KMS-11 (cell line): ENCODE results near the gene CYSTM1.

Source experiments
- H2AFZ ChIP-seq: fragments of 200-600 bp; sonication (generic); 2 replicates; pipeline ENCODE4 v1.6.1; 2016; ENCODE audit warnings: antibody characterized with exemption, mixed run types, low read depth
- H3K27ac ChIP-seq: fragments of 200-600 bp; sonication (generic); 2 replicates; pipeline ENCODE4 v1.6.1; 2016; ENCODE audit warnings: mild to moderate bottlenecking, mixed run types
- H3K27me3 ChIP-seq: fragments of 200-600 bp; sonication (generic); 2 replicates; pipeline ENCODE4 v1.6.1; 2017; ENCODE audit warnings: mild to moderate bottlenecking, low read depth, mixed run types, moderate library complexity; ENCODE audit not compliant: insufficient read depth
- H3K36me3 ChIP-seq: fragments of 200-600 bp; sonication (generic); 2 replicates; pipeline ENCODE4 v1.6.1; 2017; ENCODE audit warnings: mild to moderate bottlenecking, mixed run types; ENCODE audit not compliant: insufficient read depth
- H3K4me1 ChIP-seq: fragments of 200-600 bp; sonication (generic); 2 replicates; pipeline ENCODE4 v1.6.1; 2016; ENCODE audit warnings: mild to moderate bottlenecking, low read depth, mixed run types; ENCODE audit not compliant: poor library complexity, severe bottlenecking
- H3K4me2 ChIP-seq: fragments of 200-600 bp; sonication (generic); 2 replicates; pipeline ENCODE4 v1.7.0; 2016; ENCODE audit warnings: mild to moderate bottlenecking, mixed run types
- H3K4me3 ChIP-seq: fragments of 200-600 bp; sonication (generic); IDR thresholded peaks from 2 replicates; pipeline ENCODE4 v1.6.1; 2017; ENCODE audit warnings: low read depth, low read length, mixed read lengths; ENCODE audit not compliant: insufficient read depth
- H3K79me2 ChIP-seq: fragments of 200-600 bp; sonication (generic); 2 replicates; pipeline ENCODE4 v1.6.1; 2016; ENCODE audit warnings: low read depth, mixed run types; ENCODE audit not compliant: insufficient read depth
- H3K9ac ChIP-seq: fragments of 200-600 bp; sonication (generic); 2 replicates; pipeline ENCODE4 v1.6.1; 2016; ENCODE audit warnings: mild to moderate bottlenecking, mixed run types
- H4K20me1 ChIP-seq: fragments of 200-600 bp; sonication (generic); 2 replicates; pipeline ENCODE4 v1.6.1; 2016; ENCODE audit warnings: mild to moderate bottlenecking, mixed run types; ENCODE audit not compliant: insufficient read depth
- TF ChIP-seq, protein P1 (sequence below): fragments of 200-600 bp; sonication (generic); conservative IDR thresholded peaks from 2 replicates; pipeline ENCODE4 v1.6.1; 2017; ENCODE audit warnings: low read depth, mild to moderate bottlenecking, antibody characterized with exemption, low read length, moderate library complexity, mixed read lengths

CYSTM1 gene

DNA sequence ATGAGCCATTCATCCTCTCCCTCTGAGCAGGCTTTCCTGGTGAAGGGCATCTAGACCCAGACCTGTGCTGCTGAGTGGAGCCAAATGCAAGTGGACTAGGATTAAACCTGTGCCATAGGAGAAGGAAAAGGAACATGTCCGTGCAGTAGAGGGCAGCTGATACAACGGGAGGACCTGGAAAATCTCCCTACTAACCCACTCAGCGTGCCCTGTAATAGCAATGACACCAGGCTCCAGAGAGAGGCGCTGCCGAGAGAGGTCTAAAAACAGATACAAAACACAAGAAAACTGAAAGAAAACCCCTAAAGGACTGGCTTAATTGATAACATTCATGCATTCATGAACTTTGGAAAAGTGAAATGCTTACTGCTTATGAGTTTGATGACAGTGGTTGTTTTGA, 67.1 kb downstream of the CYSTM1 start:
- no peak overlapping the region for H3K27ac ChIP-seq
- no peak overlapping the region for H3K9ac ChIP-seq
- TF ChIP-seq, protein P1, sequence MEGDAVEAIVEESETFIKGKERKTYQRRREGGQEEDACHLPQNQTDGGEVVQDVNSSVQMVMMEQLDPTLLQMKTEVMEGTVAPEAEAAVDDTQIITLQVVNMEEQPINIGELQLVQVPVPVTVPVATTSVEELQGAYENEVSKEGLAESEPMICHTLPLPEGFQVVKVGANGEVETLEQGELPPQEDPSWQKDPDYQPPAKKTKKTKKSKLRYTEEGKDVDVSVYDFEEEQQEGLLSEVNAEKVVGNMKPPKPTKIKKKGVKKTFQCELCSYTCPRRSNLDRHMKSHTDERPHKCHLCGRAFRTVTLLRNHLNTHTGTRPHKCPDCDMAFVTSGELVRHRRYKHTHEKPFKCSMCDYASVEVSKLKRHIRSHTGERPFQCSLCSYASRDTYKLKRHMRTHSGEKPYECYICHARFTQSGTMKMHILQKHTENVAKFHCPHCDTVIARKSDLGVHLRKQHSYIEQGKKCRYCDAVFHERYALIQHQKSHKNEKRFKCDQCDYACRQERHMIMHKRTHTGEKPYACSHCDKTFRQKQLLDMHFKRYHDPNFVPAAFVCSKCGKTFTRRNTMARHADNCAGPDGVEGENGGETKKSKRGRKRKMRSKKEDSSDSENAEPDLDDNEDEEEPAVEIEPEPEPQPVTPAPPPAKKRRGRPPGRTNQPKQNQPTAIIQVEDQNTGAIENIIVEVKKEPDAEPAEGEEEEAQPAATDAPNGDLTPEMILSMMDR: no peak
- no peaks in the 10 kb centered on the region for H3K36me3 ChIP-seq
- H3K27me3 ChIP-seq: no peaks in the 10 kb centered on the region
- no peaks in the 10 kb centered on the region for H4K20me1 ChIP-seq
- no peak overlapping the region for H3K4me3 ChIP-seq
- no peak overlapping the region for H2AFZ ChIP-seq
- no peak overlapping the region for H3K4me2 ChIP-seq
- no peaks in the 10 kb centered on the region for H3K79me2 ChIP-seq
- H3K4me1 ChIP-seq: no peaks in the 10 kb centered on the region

DNA sequence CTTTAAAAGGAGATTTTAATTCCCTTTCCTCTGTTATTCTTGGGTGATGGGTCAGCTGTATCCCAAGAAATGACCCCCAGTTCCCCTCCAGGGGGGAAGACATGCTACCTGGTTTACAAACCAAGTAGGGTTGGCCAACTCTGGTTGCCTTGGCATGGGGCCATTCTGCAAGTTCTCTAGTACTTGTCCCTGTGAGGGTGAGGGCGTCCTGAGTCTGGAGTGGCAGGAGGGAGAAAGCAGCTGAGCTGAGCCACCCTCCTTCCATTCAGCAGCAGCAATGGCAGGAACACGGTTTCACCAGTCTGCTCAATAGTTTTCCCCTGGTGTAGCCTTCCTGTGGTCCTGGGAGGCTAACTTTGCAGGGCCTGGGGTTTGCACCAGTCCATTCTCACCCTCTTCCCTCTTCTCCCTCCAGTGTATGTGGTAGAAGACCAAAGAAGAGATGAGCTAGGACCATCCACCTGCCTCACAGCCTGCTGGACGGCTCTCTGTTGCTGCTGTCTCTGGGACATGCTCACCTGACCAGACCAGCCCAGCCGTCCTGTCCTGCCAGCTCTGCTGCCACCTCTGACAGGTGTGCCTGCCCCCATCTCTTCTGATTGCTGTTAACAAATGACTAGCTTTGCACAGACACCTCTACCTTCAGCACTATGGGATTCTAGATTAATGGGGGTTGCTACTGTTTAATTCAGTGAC, 68.0 kb downstream of the CYSTM1 start:
- no peaks in the 10 kb centered on the region for H4K20me1 ChIP-seq
- H3K79me2 ChIP-seq: no peaks in the 10 kb centered on the region
- no peaks in the 10 kb centered on the region for H3K4me1 ChIP-seq
- TF ChIP-seq, protein P1: no peak
- H3K27me3 ChIP-seq: no peaks in the 10 kb centered on the region
- H3K27ac ChIP-seq: no peak overlapping the region
- H3K9ac ChIP-seq: no peak overlapping the region
- no peaks in the 10 kb centered on the region for H3K36me3 ChIP-seq
- H2AFZ ChIP-seq: no peak overlapping the region
- no peak overlapping the region for H3K4me3 ChIP-seq
- H3K4me2 ChIP-seq: no peak overlapping the region

DNA sequence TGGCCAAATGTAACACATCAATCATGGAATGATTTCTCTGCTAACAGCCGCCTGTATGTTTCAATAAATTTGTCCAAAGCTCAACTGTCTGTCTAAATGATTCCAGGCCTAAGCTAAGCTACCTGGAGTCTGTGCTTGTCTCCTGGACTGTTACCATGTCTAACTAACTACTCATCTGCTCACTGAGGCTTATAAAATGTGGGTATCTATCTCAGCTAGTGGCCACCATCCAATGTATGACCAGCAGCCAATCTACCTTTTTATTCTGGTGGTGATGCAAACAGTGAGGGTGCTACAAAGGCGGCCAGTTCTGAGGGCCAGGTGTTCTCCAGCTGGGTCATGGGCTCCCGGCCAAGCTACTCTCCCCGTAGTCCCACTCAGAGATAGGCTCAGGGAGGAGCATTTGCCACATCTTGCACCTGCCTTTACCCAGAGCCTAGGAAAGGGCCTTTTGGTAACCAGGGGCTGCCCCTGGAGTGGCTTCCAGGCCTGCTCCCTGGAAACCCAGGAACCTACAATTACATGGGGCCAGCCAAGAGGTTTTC, 68.8 kb downstream of the CYSTM1 start:
- no peak overlapping the region for H3K4me2 ChIP-seq
- H3K79me2 ChIP-seq: no peaks in the 10 kb centered on the region
- no peaks in the 10 kb centered on the region for H3K36me3 ChIP-seq
- no peaks in the 10 kb centered on the region for H3K27me3 ChIP-seq
- H3K9ac ChIP-seq: no peak overlapping the region
- TF ChIP-seq, protein P1: no peak
- no peaks in the 10 kb centered on the region for H3K4me1 ChIP-seq
- H3K27ac ChIP-seq: no peak overlapping the region
- no peak overlapping the region for H2AFZ ChIP-seq
- H4K20me1 ChIP-seq: no peaks in the 10 kb centered on the region
- H3K4me3 ChIP-seq: no peak overlapping the region

DNA sequence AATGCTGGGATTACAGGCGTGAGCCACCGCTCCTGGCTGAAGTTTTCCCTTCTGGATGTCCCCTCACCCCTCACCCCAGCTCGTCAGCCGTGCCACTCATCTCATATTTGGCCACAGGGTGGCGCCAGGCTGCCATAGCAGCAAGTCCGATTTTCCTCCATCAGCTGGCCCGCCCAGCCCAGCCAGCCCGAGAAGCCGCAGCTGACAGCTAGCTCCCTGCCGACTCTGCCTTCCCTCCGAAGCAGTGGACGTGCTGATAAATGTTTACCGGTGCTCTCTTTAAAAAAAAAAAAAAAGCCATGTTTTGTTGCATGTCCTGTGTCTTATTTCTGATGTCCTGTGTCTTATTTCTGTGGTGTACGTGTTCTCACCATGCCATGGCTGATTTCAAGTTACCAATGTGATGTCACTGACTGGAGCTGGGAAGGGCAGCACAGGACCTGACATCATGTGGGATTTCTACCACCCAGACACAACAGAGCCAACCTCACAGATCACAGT, 69.6 kb downstream of the CYSTM1 start:
- H2AFZ ChIP-seq: no peak overlapping the region
- no peak overlapping the region for H3K9ac ChIP-seq
- no peak overlapping the region for H3K4me3 ChIP-seq
- H3K36me3 ChIP-seq: no peaks in the 10 kb centered on the region
- H3K27ac ChIP-seq: no peak overlapping the region
- no peaks in the 10 kb centered on the region for H4K20me1 ChIP-seq
- H3K79me2 ChIP-seq: no peaks in the 10 kb centered on the region
- no peak overlapping the region for H3K4me2 ChIP-seq
- H3K27me3 ChIP-seq: no peaks in the 10 kb centered on the region
- TF ChIP-seq, protein P1: peak; percentile 81
- H3K4me1 ChIP-seq: peaks cover 3% of the 10 kb centered on the region
